ENCODE measurements around the gene PRUNE2. TPM values are rescaled to one million over a fixed set of nuclear protein-coding genes. Genes with fewer than 3 reads are reported as not detected.
A peak's percentile ranks its signal among the peaks of the same experiment; 100 is the strongest.

The PRUNE2 gene
- total and polyA plus RNA-seq, 12 donors, result 1.9 to 68.0 (median 11.2) TPM

GRCh38 chr9:76662476-76663281 lies 243.2 kb downstream of the PRUNE2 start:
- Histone ChIP-seq H3K9me3 (replicated peaks in 1 of 3) (no peaks in the 10 kb centered on the region), H3K27ac (no peak overlapping the region), H3K4me3 (no peak overlapping the region), H3K36me3 (replicated peaks in 1 of 2) (no peaks in the 10 kb centered on the region), H3K4me1 (replicated peaks in 1 of 2) (no peaks in the 10 kb centered on the region), H3K27me3 (no peaks in the 10 kb centered on the region)
- WGBS, 4 donors, result 36 to 49% (median 47%) methylated on average over 5 to 6 of the region's 6 CpGs
- no peak for TF ChIP-seq POLR2A (IDR thresholded peaks at IDR 0.05)
- TF ChIP-seq CTCF (IDR thresholded peaks at IDR 0.05), result no peak
- no peak for DNase-seq
- intact Hi-C loops (cut with DNase I), result no loop called here

- TF ChIP-seq POLR2A (IDR thresholded peaks at IDR 0.05), result no peak
- TF ChIP-seq CTCF (IDR thresholded peaks at IDR 0.05), result peak; percentile 27 to 63 (median 58)
- intact Hi-C loops (cut with DNase I), result no loop called here
- WGBS, 4 donors, result 54 to 60% (median 58%) methylated on average over 6 of the region's 6 CpGs
- no peak for DNase-seq
- no peaks in the 10 kb centered on the region for H3K4me1 ChIP-seq (replicated peaks in 1 of 2)
- H3K27ac ChIP-seq, result no peak overlapping the region
- H3K27me3 ChIP-seq, result no peaks in the 10 kb centered on the region
- no peak overlapping the region for H3K4me3 ChIP-seq
- no peaks in the 10 kb centered on the region for H3K36me3 ChIP-seq (replicated peaks in 1 of 2)
- H3K9me3 ChIP-seq (replicated peaks in 1 of 3), result no peaks in the 10 kb centered on the region
These were observed 247.2 kb downstream of the PRUNE2 start for GRCh38 chr9:76658510-76659231.

- no peaks in the 10 kb centered on the region for H3K36me3 ChIP-seq (replicated peaks in 1 of 2)
- intact Hi-C loops (cut with DNase I), result no loop called here
- no peak overlapping the region for H3K27ac ChIP-seq
- DNase-seq, result no peak
- no peaks in the 10 kb centered on the region for H3K27me3 ChIP-seq
- TF ChIP-seq CTCF (IDR thresholded peaks at IDR 0.05) (no peak), POLR2A (IDR thresholded peaks at IDR 0.05) (no peak)
- H3K9me3 ChIP-seq (replicated peaks in 1 of 3), result no peaks in the 10 kb centered on the region
- no peaks in the 10 kb centered on the region for H3K4me1 ChIP-seq (replicated peaks in 1 of 2)
- no peak overlapping the region for H3K4me3 ChIP-seq
These were observed 248.6 kb downstream of the PRUNE2 start for GRCh38 chr9:76657265-76657664.

- H3K27ac ChIP-seq, result no peak overlapping the region
- intact Hi-C loops (cut with DNase I), result no loop called here
- H3K27me3 ChIP-seq, result no peaks in the 10 kb centered on the region
- no peak overlapping the region for H3K4me3 ChIP-seq
- no peak for TF ChIP-seq POLR2A (IDR thresholded peaks at IDR 0.05)
- no peak for TF ChIP-seq CTCF (IDR thresholded peaks at IDR 0.05)
- no peaks in the 10 kb centered on the region for H3K36me3 ChIP-seq (replicated peaks in 1 of 2)
- H3K9me3 ChIP-seq (replicated peaks in 1 of 3), result no peaks in the 10 kb centered on the region
- WGBS, 4 donors, result 77 to 80% (median 78%) methylated on average over 4 of the region's 4 CpGs
- H3K4me1 ChIP-seq (replicated peaks in 1 of 2), result no peaks in the 10 kb centered on the region
- no peak for DNase-seq
These were observed 249.9 kb downstream of the PRUNE2 start for GRCh38 chr9:76655971-76656370.

All from adrenal gland (tissue), 12 donors.